GM18909 (cell line): Measurements from ENCODE around the gene ADAMTSL1.

Source experiments
- ATAC-seq: cut with Tn5 transposase; IDR thresholded peaks from one replicate; pipeline ENCODE4 v1.9.1; 2021; ENCODE audit warnings: mild to moderate bottlenecking; ENCODE audit not compliant: unreplicated experiment, poor library complexity

The ADAMTSL1 gene

GRCh38 chr9:18639911-18640310 lies 166.0 kb downstream of the ADAMTSL1 start:
- no peak for ATAC-seq

- ATAC-seq, result no peak
Observed at GRCh38 chr9:18658804-18659705, 185.1 kb downstream of the ADAMTSL1 start.

- no peak for ATAC-seq
Observed at GRCh38 chr9:18660001-18660400, 186.0 kb downstream of the ADAMTSL1 start.

- ATAC-seq, result no peak
Observed at GRCh38 chr9:18662320-18662719, 188.4 kb downstream of the ADAMTSL1 start.

- no peak for ATAC-seq
Observed at GRCh38 chr9:18665947-18666346, 192.0 kb downstream of the ADAMTSL1 start.

GRCh38 chr9:18666348-18666747 lies 192.4 kb downstream of the ADAMTSL1 start:
- ATAC-seq, result no peak

GRCh38 chr9:18666986-18667772 lies 193.2 kb downstream of the ADAMTSL1 start:
- no peak for ATAC-seq

- no peak for ATAC-seq
Observed at GRCh38 chr9:18668944-18669343, 195.0 kb downstream of the ADAMTSL1 start.

GRCh38 chr9:18672706-18673105 lies 198.8 kb downstream of the ADAMTSL1 start:
- no peak for ATAC-seq

GRCh38 chr9:18673179-18673578 lies 199.2 kb downstream of the ADAMTSL1 start:
- ATAC-seq, result no peak

- ATAC-seq, result no peak
Observed at GRCh38 chr9:18675332-18675731, 201.4 kb downstream of the ADAMTSL1 start.

- no peak for ATAC-seq
Observed at GRCh38 chr9:18675973-18676372, 202.0 kb downstream of the ADAMTSL1 start.

- no peak for ATAC-seq
Observed at GRCh38 chr9:18676525-18676924, 202.6 kb downstream of the ADAMTSL1 start.

GRCh38 chr9:18678821-18679590 lies 205.1 kb downstream of the ADAMTSL1 start:
- ATAC-seq, result no peak

GRCh38 chr9:18682907-18683306 lies 209.0 kb downstream of the ADAMTSL1 start:
- ATAC-seq, result no peak

- no peak for ATAC-seq
Observed at GRCh38 chr9:18683312-18683711, 209.4 kb downstream of the ADAMTSL1 start.

GRCh38 chr9:18683851-18684250 lies 209.9 kb downstream of the ADAMTSL1 start:
- no peak for ATAC-seq

- no peak for ATAC-seq
Observed at GRCh38 chr9:18684593-18685317, 210.8 kb downstream of the ADAMTSL1 start.

GRCh38 chr9:18688581-18689565 lies 214.9 kb downstream of the ADAMTSL1 start:
- ATAC-seq, result no peak
